PC-9 (cell line): ENCODE measurements around the gene FARP1. TPM values are rescaled to one million over a fixed set of nuclear protein-coding genes. Genes with fewer than 3 reads are reported as not detected.

ENCODE experiments used
- BruUV-seq: library from RNA; stranded (reverse); fragments of 400-500 nt; replicated peaks from 2 replicates; lab custom pipeline; 2021; lab: Mats Ljungman, UMichigan
- CTCF ChIA-PET: fragments of 300-600 bp; sonication (Branson Sonifier 250); formaldehyde crosslinking; loops from one replicate; lab custom pipeline; 2022; ENCODE audit warnings: antibody characterized with exemption; lab: Charles Lee
- POLR2A ChIA-PET: fragments of 300-600 bp; sonication (Branson Sonifier 250); formaldehyde crosslinking; loops from one replicate; lab custom pipeline; 2022; ENCODE audit warnings: antibody characterized with exemption; ENCODE audit not compliant: unreplicated experiment; lab: Charles Lee
- DNase-seq, 2 experiments: peaks; one replicate each; pipeline versions ENCODE4 v3.0.0 to v3.0.0-alpha.2; 2015 to 2022; ENCODE audit warnings: mixed read lengths in 1 of 2
- H2AFZ ChIP-seq: fragments of 200-600 bp; sonication (generic); 2 replicates; pipeline ENCODE4 v1.8.1; 2017; ENCODE audit warnings: antibody characterized with exemption
- H3F3A ChIP-seq: fragments of 200-600 bp; sonication (generic); 2 replicates; pipeline ENCODE4 v1.8.1; 2017; ENCODE audit warnings: antibody characterized with exemption, mild to moderate bottlenecking, low read depth; ENCODE audit not compliant: insufficient read depth
- H3K27ac ChIP-seq: fragments of 200-600 bp; sonication (generic); 2 replicates; pipeline ENCODE4 v1.6.1; 2016; ENCODE audit warnings: mixed run types
- H3K27me3 ChIP-seq: fragments of 200-600 bp; sonication (generic); 2 replicates; pipeline ENCODE4 v1.6.1; 2016; ENCODE audit warnings: low read depth, mixed run types; ENCODE audit not compliant: insufficient read depth
- H3K36me3 ChIP-seq: fragments of 200-600 bp; sonication (generic); 2 replicates; pipeline ENCODE4 v1.6.1; 2016; ENCODE audit warnings: low read depth, mixed run types
- H3K4me1 ChIP-seq: fragments of 200-600 bp; sonication (generic); replicated peaks from 2 replicates; pipeline ENCODE4 v1.6.1; 2016; ENCODE audit warnings: mixed run types; ENCODE audit not compliant: insufficient read depth
- H3K4me2 ChIP-seq: fragments of 200-600 bp; sonication (generic); 2 replicates; pipeline ENCODE4 v1.6.1; 2017; ENCODE audit warnings: mixed run types
- H3K4me3 ChIP-seq: fragments of 200-600 bp; sonication (generic); 2 replicates; pipeline ENCODE4 v1.6.1; 2016; ENCODE audit warnings: mixed run types
- H3K79me2 ChIP-seq: fragments of 200-600 bp; sonication (generic); 2 replicates; pipeline ENCODE4 v1.6.1; 2017; ENCODE audit warnings: low read depth, mixed run types
- H3K9me2 ChIP-seq: fragments of 200-600 bp; sonication (generic); 2 replicates; pipeline ENCODE4 v1.8.1; 2017; ENCODE audit warnings: mild to moderate bottlenecking; ENCODE audit not compliant: insufficient read depth
- H3K9me3 ChIP-seq: fragments of 200-600 bp; sonication (generic); 2 replicates; pipeline ENCODE4 v1.8.1; 2016; ENCODE audit warnings: low read depth; ENCODE audit not compliant: insufficient read depth
- H4K20me1 ChIP-seq: fragments of 200-600 bp; sonication (generic); 2 replicates; pipeline ENCODE4 v1.8.1; 2017; ENCODE audit not compliant: insufficient read depth
- EZH2 ChIP-seq: fragments of 200-600 bp; sonication (generic); IDR thresholded peaks from 2 replicates; pipeline ENCODE4 v1.8.0; 2017; ENCODE audit warnings: antibody characterized with exemption, low read depth
- intact Hi-C: fragments of 100-400 bp; cut with micrococcal nuclease; formaldehyde crosslinking; loops from one replicate; pipeline ENCODE4 v1.10.0; 2022; ENCODE audit not compliant: unreplicated experiment
- total RNA-seq: library from RNA; stranded (reverse); gene quantifications from 2 replicates; pipeline ENCODE4 v1.2.3, GENCODE V29; 2021
- TF ChIP-seq, protein P1 (sequence below): fragments of 200-600 bp; sonication (generic); conservative IDR thresholded peaks from 2 replicates; pipeline ENCODE4 v1.6.1; 2017; ENCODE audit warnings: mixed run types, antibody characterized with exemption, mild to moderate bottlenecking, moderate library complexity

FARP1 gene
- total RNA-seq, 1 experiment from 2014 or later, result 62.1 TPM

DNA sequence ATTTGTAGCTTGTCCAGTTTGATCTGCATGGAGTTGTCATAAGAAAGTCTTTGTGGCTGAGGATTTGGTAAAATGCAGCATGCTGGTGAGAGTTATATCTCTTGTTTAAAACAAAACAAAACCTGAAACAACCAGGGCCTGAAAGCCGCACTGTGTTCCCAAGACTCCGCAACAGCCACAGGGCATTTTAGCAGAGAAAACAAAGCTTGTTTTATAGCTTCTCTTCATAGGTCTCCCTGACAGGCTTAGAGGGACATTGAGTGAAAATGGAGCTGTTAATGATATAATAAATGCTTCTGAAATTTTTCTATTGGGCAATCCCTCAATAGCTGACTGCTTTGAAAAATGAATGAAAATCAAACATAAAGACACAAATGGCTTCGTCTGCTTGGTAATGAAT, 182.8 kb downstream of the FARP1 start:
- POLR2A ChIA-PET, result no interaction called here
- no peaks in the 10 kb centered on the region for H3K9me3 ChIP-seq
- H3K9me2 ChIP-seq, result no peaks in the 10 kb centered on the region
- H3K27ac ChIP-seq, result no peak overlapping the region
- intact Hi-C loops, result no loop called here
- no peaks in the 10 kb centered on the region for H3K36me3 ChIP-seq
- no peak overlapping the region for H2AFZ ChIP-seq
- no TSS peak for BruUV-seq
- no peaks in the 10 kb centered on the region for H3K4me1 ChIP-seq
- H3K27me3 ChIP-seq, result no peaks in the 10 kb centered on the region
- H3K4me3 ChIP-seq, result no peak overlapping the region
- no peaks in the 10 kb centered on the region for H4K20me1 ChIP-seq
- no peak for DNase-seq
- no peaks in the 10 kb centered on the region for H3K79me2 ChIP-seq
- no peak overlapping the region for H3K4me2 ChIP-seq
- TF ChIP-seq EZH2, result no peak
- TF ChIP-seq, protein P1, sequence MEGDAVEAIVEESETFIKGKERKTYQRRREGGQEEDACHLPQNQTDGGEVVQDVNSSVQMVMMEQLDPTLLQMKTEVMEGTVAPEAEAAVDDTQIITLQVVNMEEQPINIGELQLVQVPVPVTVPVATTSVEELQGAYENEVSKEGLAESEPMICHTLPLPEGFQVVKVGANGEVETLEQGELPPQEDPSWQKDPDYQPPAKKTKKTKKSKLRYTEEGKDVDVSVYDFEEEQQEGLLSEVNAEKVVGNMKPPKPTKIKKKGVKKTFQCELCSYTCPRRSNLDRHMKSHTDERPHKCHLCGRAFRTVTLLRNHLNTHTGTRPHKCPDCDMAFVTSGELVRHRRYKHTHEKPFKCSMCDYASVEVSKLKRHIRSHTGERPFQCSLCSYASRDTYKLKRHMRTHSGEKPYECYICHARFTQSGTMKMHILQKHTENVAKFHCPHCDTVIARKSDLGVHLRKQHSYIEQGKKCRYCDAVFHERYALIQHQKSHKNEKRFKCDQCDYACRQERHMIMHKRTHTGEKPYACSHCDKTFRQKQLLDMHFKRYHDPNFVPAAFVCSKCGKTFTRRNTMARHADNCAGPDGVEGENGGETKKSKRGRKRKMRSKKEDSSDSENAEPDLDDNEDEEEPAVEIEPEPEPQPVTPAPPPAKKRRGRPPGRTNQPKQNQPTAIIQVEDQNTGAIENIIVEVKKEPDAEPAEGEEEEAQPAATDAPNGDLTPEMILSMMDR, result no peak
- H3F3A ChIP-seq, result no peaks in the 10 kb centered on the region
- CTCF ChIA-PET, result no interaction called here

DNA sequence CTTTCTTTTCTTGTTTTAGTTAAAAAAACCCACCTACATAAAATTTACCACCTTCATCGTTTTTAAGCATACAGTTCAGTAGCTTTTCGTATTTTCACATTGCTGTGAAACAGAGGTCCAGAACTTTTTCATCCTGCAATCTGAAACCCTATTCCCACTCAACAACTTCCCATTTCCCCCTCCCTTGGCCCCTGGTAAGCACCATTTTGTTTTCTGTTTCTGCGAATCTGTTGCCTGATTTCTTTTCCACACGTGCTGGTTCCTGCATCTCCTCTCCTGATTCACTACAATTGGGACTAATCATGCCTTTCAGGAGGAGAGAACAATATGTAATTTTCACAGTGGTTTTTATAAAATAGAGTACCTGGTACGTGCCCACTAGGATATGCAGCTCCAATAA, 183.4 kb downstream of the FARP1 start:
- BruUV-seq, result no TSS peak
- Histone ChIP-seq H3K4me3 (no peak overlapping the region), H3K9me2 (no peaks in the 10 kb centered on the region), H3K4me1 (no peaks in the 10 kb centered on the region), H3K36me3 (no peaks in the 10 kb centered on the region), H3K27ac (no peak overlapping the region), H4K20me1 (no peaks in the 10 kb centered on the region), H3K79me2 (no peaks in the 10 kb centered on the region), H3K4me2 (no peak overlapping the region), H2AFZ (no peak overlapping the region), H3K27me3 (no peaks in the 10 kb centered on the region), H3F3A (no peaks in the 10 kb centered on the region), H3K9me3 (no peaks in the 10 kb centered on the region)
- ChIA-PET CTCF (no interaction called here), POLR2A (no interaction called here)
- intact Hi-C loops, result no loop called here
- DNase-seq, result no peak
- TF ChIP-seq, protein P1, result no peak
- no peak for TF ChIP-seq EZH2

DNA sequence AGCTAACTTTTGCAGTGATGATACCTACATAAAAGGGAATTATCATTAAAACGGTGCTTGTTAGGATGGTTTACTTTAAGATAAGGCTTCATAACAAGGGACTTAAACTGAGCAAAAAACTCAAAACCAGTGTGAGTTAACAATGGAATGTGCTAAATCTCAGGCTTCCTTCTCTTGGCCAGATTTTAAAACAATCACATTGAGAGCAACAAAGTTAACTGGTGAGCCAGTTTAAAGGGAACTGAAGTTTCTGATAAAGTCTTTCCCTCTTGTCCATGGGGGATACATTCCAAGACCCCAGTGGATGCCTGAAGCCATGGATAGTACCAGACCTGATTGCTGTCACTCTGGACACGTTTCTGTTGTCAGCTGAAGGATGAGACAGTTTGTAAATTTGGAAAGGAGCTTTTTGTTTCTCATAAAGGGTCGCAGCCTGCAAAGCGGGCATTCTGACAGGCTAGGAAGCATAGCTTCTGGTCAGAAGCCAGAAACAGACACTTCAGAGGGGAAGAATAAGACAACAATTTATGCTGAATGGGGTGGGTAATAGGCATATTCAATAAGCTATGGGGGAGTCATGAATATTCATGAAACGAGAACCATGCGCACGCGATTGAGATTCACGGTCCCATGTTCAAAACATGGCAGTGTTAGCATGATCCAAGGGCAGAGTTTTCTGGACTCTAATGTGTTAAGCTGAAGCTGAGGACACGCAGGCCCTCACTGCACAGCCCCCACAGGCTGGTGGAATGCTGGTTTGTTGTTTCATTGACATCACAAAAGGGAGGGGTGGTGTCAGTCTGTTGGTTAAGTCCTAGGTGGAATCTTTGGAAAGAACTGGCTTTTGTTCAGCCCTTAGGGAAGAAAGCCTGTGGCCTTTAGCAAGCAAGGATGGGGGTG, 184.7 kb downstream of the FARP1 start:
- Histone ChIP-seq H3K9me2 (no peaks in the 10 kb centered on the region), H3K27me3 (no peaks in the 10 kb centered on the region), H3F3A (no peaks in the 10 kb centered on the region), H3K79me2 (no peaks in the 10 kb centered on the region), H3K36me3 (no peaks in the 10 kb centered on the region), H4K20me1 (no peaks in the 10 kb centered on the region), H3K4me1 (no peaks in the 10 kb centered on the region), H3K27ac (no peak overlapping the region), H2AFZ (no peak overlapping the region), H3K4me2 (no peak overlapping the region), H3K4me3 (no peak overlapping the region), H3K9me3 (no peaks in the 10 kb centered on the region)
- ChIA-PET CTCF (no interaction called here), POLR2A (no interaction called here)
- intact Hi-C loops, result no loop called here
- BruUV-seq, result no TSS peak
- no peak for DNase-seq
- TF ChIP-seq EZH2, result no peak
